ENCODE data around the gene NPC1.

NPC1 gene

DNA sequence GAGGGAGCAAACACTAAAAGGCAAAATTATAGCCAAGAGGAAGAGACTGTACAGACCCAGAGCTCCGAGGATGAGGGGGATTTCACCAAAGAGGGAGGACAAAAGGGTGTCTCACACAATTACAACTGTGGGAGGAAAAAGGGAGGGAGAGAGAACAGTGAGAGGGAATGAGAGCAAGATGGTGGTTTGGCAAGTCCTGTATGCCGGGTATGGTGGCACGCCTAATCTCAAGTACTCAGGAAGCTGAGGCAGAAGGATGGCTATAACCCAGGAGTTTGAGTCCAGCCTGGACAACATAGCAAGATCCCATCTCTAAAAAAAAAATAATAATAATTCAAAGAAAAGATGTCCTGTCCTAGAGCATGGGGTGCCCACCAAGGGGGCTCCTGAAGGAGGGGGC lies 34.3 kb downstream of the NPC1 start:
- Histone ChIP-seq H3K9me3 (ENCODE audit: control insufficient read depth, low read length) (no peaks in the 10 kb centered on the region), H3K27ac (ENCODE audit: insufficient read depth, low read length, poor library complexity, severe bottlenecking) (no peak overlapping the region), H3K36me3 (ENCODE audit: control insufficient read depth, insufficient read depth, low read length) (peaks cover 64% of the 10 kb centered on the region), H3K27me3 (replicated peaks; ENCODE audit: control insufficient read depth, insufficient read depth, low read length, poor library complexity, severe bottlenecking) (no peaks in the 10 kb centered on the region), H3K4me3 (ENCODE audit: insufficient read depth, low read depth, low read length, poor library complexity, severe bottlenecking) (no peak overlapping the region), H3K4me1 (ENCODE audit: control insufficient read depth, insufficient read depth, low read length, poor library complexity, severe bottlenecking) (no peaks in the 10 kb centered on the region)
- DNase-seq, result no peak

DNA sequence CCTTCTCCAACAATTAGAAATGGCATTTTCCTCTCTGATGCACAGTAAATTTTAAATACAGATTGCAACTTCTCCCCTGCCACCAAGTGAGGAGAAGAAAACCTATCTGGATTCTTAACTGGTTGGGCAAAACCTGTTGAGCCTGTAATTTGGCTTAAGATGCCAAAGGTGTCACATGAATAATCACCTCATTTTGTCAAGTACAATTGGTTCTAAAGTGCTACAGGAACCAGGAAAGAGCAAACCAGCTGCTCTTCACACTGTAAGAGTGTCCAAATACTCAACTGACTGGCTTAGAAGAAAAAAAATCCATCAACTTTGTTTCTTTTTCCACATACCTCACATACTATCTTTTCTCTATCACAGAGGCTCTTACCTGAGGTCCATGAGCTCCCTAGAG lies 35.4 kb downstream of the NPC1 start:
- Histone ChIP-seq H3K9me3 (ENCODE audit: control insufficient read depth, low read length) (no peaks in the 10 kb centered on the region), H3K27ac (ENCODE audit: insufficient read depth, low read length, poor library complexity, severe bottlenecking) (no peak overlapping the region), H3K4me1 (ENCODE audit: control insufficient read depth, insufficient read depth, low read length, poor library complexity, severe bottlenecking) (no peaks in the 10 kb centered on the region), H3K27me3 (replicated peaks; ENCODE audit: control insufficient read depth, insufficient read depth, low read length, poor library complexity, severe bottlenecking) (no peaks in the 10 kb centered on the region), H3K36me3 (ENCODE audit: control insufficient read depth, insufficient read depth, low read length) (peaks cover 60% of the 10 kb centered on the region), H3K4me3 (ENCODE audit: insufficient read depth, low read depth, low read length, poor library complexity, severe bottlenecking) (no peak overlapping the region)
- DNase-seq, result no peak

- H3K4me1 ChIP-seq (ENCODE audit: control insufficient read depth, insufficient read depth, low read length, poor library complexity, severe bottlenecking), result no peaks in the 10 kb centered on the region
- H3K27me3 ChIP-seq (replicated peaks; ENCODE audit: control insufficient read depth, insufficient read depth, low read length, poor library complexity, severe bottlenecking), result no peaks in the 10 kb centered on the region
- no peak for DNase-seq
- peaks cover 54% of the 10 kb centered on the region for H3K36me3 ChIP-seq (ENCODE audit: control insufficient read depth, insufficient read depth, low read length)
- no peak overlapping the region for H3K27ac ChIP-seq (ENCODE audit: insufficient read depth, low read length, poor library complexity, severe bottlenecking)
- no peaks in the 10 kb centered on the region for H3K9me3 ChIP-seq (ENCODE audit: control insufficient read depth, low read length)
- H3K4me3 ChIP-seq (ENCODE audit: insufficient read depth, low read depth, low read length, poor library complexity, severe bottlenecking), result no peak overlapping the region
Observed at GRCh38 chr18:23548719-23549118, 37.6 kb downstream of the NPC1 start.

DNA sequence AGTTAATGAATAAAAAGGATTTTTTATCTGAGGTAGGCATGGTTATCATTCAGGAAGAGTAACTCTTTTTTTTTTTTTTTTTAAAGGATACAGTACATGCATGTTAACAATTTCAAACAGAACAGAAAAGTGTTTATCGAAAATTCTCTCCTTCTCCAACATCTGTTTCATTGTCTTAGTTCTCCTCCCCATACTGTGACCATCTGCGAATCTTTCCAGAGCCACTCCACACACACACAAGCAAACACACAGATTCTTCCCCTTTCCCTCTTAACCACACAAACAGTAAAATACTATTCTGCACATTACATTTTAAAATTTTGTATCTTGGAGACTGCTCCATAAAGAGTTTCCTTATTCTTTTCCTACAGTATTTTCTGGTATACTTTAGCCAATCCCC lies 38.0 kb downstream of the NPC1 start:
- Histone ChIP-seq H3K4me3 (ENCODE audit: insufficient read depth, low read depth, low read length, poor library complexity, severe bottlenecking) (no peak overlapping the region), H3K4me1 (ENCODE audit: control insufficient read depth, insufficient read depth, low read length, poor library complexity, severe bottlenecking) (no peaks in the 10 kb centered on the region), H3K27ac (ENCODE audit: insufficient read depth, low read length, poor library complexity, severe bottlenecking) (no peak overlapping the region), H3K36me3 (ENCODE audit: control insufficient read depth, insufficient read depth, low read length) (peaks cover 55% of the 10 kb centered on the region), H3K27me3 (replicated peaks; ENCODE audit: control insufficient read depth, insufficient read depth, low read length, poor library complexity, severe bottlenecking) (no peaks in the 10 kb centered on the region), H3K9me3 (ENCODE audit: control insufficient read depth, low read length) (no peaks in the 10 kb centered on the region)
- no peak for DNase-seq

DNA sequence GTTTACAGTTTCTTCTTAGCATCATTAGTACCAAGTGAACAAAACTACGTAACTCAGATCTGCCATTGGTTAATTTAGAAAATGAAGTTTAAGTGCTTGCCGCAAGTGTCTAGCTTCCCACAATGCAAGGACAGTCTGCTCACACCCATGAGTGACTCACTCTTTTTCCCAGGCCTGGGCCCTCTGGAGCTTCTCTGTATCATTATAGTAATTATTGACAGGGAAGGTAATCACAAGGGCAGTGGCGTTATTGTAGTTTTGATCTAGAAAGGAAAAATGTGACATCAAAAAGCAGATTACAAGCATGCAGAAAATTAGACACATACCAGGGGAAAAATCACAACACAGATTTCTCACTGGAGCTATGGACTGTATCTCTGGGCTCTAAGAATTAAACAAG lies 38.5 kb downstream of the NPC1 start:
- Histone ChIP-seq H3K36me3 (ENCODE audit: control insufficient read depth, insufficient read depth, low read length) (peaks cover 55% of the 10 kb centered on the region), H3K9me3 (ENCODE audit: control insufficient read depth, low read length) (no peaks in the 10 kb centered on the region), H3K27me3 (replicated peaks; ENCODE audit: control insufficient read depth, insufficient read depth, low read length, poor library complexity, severe bottlenecking) (no peaks in the 10 kb centered on the region), H3K4me1 (ENCODE audit: control insufficient read depth, insufficient read depth, low read length, poor library complexity, severe bottlenecking) (no peaks in the 10 kb centered on the region), H3K27ac (ENCODE audit: insufficient read depth, low read length, poor library complexity, severe bottlenecking) (no peak overlapping the region), H3K4me3 (ENCODE audit: insufficient read depth, low read depth, low read length, poor library complexity, severe bottlenecking) (no peak overlapping the region)
- DNase-seq, result no peak

- Histone ChIP-seq H3K9me3 (ENCODE audit: control insufficient read depth, low read length) (no peaks in the 10 kb centered on the region), H3K4me1 (ENCODE audit: control insufficient read depth, insufficient read depth, low read length, poor library complexity, severe bottlenecking) (no peaks in the 10 kb centered on the region), H3K36me3 (ENCODE audit: control insufficient read depth, insufficient read depth, low read length) (peaks cover 54% of the 10 kb centered on the region), H3K4me3 (ENCODE audit: insufficient read depth, low read depth, low read length, poor library complexity, severe bottlenecking) (no peak overlapping the region), H3K27me3 (replicated peaks; ENCODE audit: control insufficient read depth, insufficient read depth, low read length, poor library complexity, severe bottlenecking) (no peaks in the 10 kb centered on the region), H3K27ac (ENCODE audit: insufficient read depth, low read length, poor library complexity, severe bottlenecking) (no peak overlapping the region)
- no peak for DNase-seq
Observed at GRCh38 chr18:23547306-23547705, 39.0 kb downstream of the NPC1 start.

DNA sequence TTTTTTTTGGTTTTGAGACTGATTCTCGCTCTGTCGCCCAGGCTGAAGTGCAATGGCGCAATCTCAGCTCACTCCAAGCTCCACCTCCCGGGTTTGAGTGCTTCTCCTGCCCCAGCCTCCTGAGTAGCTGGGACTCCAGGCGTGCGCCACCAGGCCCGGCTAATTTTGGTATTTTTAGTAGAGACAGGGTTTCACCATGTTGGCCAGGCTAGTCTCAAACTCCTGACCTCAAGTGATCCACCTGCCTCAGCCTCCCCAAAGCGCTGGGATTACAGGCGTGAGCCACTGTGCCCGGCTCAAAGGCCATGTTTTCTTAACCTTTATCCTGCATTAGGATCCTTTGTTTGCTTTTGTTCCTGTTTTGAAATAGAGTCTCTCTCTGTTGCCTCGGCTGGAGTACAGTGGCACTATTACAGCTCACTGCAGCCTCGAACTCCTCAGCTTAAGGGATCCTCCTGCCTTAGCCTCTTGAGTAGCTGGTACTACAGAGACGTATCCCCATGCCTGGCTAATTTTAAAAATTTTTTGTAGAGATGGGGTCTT lies 41.0 kb downstream of the NPC1 start:
- Histone ChIP-seq H3K36me3 (ENCODE audit: control insufficient read depth, insufficient read depth, low read length) (peaks cover 49% of the 10 kb centered on the region), H3K27ac (ENCODE audit: insufficient read depth, low read length, poor library complexity, severe bottlenecking) (no peak overlapping the region), H3K9me3 (ENCODE audit: control insufficient read depth, low read length) (no peaks in the 10 kb centered on the region), H3K4me1 (ENCODE audit: control insufficient read depth, insufficient read depth, low read length, poor library complexity, severe bottlenecking) (peaks cover 13% of the 10 kb centered on the region), H3K4me3 (ENCODE audit: insufficient read depth, low read depth, low read length, poor library complexity, severe bottlenecking) (no peak overlapping the region), H3K27me3 (replicated peaks; ENCODE audit: control insufficient read depth, insufficient read depth, low read length, poor library complexity, severe bottlenecking) (no peaks in the 10 kb centered on the region)
- no peak for DNase-seq

GRCh38 chr18:23542461-23542860 lies 43.8 kb downstream of the NPC1 start:
- Histone ChIP-seq H3K27ac (ENCODE audit: insufficient read depth, low read length, poor library complexity, severe bottlenecking) (no peak overlapping the region), H3K4me3 (ENCODE audit: insufficient read depth, low read depth, low read length, poor library complexity, severe bottlenecking) (no peak overlapping the region), H3K4me1 (ENCODE audit: control insufficient read depth, insufficient read depth, low read length, poor library complexity, severe bottlenecking) (peaks cover 19% of the 10 kb centered on the region), H3K27me3 (replicated peaks; ENCODE audit: control insufficient read depth, insufficient read depth, low read length, poor library complexity, severe bottlenecking) (no peaks in the 10 kb centered on the region), H3K9me3 (ENCODE audit: control insufficient read depth, low read length) (no peaks in the 10 kb centered on the region), H3K36me3 (ENCODE audit: control insufficient read depth, insufficient read depth, low read length) (peaks cover 62% of the 10 kb centered on the region)
- DNase-seq, result no peak

GRCh38 chr18:23541349-23542093 lies 44.8 kb downstream of the NPC1 start:
- H3K4me3 ChIP-seq (ENCODE audit: insufficient read depth, low read depth, low read length, poor library complexity, severe bottlenecking), result no peak overlapping the region

GRCh38 chr18:23540867-23541266 lies 45.4 kb downstream of the NPC1 start:
- DNase-seq, result no peak
- peaks cover 65% of the 10 kb centered on the region for H3K36me3 ChIP-seq (ENCODE audit: control insufficient read depth, insufficient read depth, low read length)
- peak overlapping the region; percentile 9 for H3K27ac ChIP-seq (ENCODE audit: insufficient read depth, low read length, poor library complexity, severe bottlenecking)
- no peaks in the 10 kb centered on the region for H3K9me3 ChIP-seq (ENCODE audit: control insufficient read depth, low read length)
- no peaks in the 10 kb centered on the region for H3K27me3 ChIP-seq (replicated peaks; ENCODE audit: control insufficient read depth, insufficient read depth, low read length, poor library complexity, severe bottlenecking)
- peaks cover 19% of the 10 kb centered on the region for H3K4me1 ChIP-seq (ENCODE audit: control insufficient read depth, insufficient read depth, low read length, poor library complexity, severe bottlenecking)
- no peak overlapping the region for H3K4me3 ChIP-seq (ENCODE audit: insufficient read depth, low read depth, low read length, poor library complexity, severe bottlenecking)

More at GRCh38 chr18:23541349-23542093, 44.8 kb downstream of the NPC1 start:
- no peaks in the 10 kb centered on the region for H3K27me3 ChIP-seq (replicated peaks; ENCODE audit: control insufficient read depth, insufficient read depth, low read length, poor library complexity, severe bottlenecking)
- peak overlapping the region; percentile 9 for H3K27ac ChIP-seq (ENCODE audit: insufficient read depth, low read length, poor library complexity, severe bottlenecking)
- peaks cover 19% of the 10 kb centered on the region for H3K4me1 ChIP-seq (ENCODE audit: control insufficient read depth, insufficient read depth, low read length, poor library complexity, severe bottlenecking)
- peaks cover 62% of the 10 kb centered on the region for H3K36me3 ChIP-seq (ENCODE audit: control insufficient read depth, insufficient read depth, low read length)
- no peak for DNase-seq
- H3K9me3 ChIP-seq (ENCODE audit: control insufficient read depth, low read length), result no peaks in the 10 kb centered on the region
